GM21526 (cell line): ENCODE data around the gene KLK12.
"Not testable (repeated sequence)": the region's sequence is repeated elsewhere in the genome, so short reads cannot be mapped to it uniquely, and the experiment has no call there.

Experiments
- ATAC-seq: cut with Tn5 transposase; IDR thresholded peaks from one replicate; pipeline ENCODE4 v1.9.1; 2021; ENCODE audit warnings: moderate library complexity; ENCODE audit not compliant: unreplicated experiment, low FRiP score

Gene KLK12

DNA sequence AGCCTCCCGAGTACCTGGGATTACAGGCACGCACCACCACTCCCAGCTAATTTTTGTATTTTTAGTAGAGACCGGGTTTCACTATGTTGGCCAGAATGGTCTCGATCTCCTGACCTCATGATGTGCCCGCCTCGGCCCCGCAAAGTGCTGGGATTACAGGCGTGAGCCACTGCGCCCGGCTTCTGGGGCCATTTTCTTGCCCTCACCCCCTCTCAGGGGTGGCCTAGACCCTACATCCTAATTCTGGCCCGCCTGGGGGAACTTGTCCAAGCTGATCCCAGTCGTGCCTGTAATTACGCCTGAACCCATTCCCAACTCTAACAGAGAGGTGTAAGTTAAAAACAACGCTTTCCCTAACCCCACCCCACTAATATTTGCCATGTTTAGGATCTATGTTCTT is 50.4 kb downstream of the KLK12 start:
- not testable (repeated sequence) for ATAC-seq

DNA sequence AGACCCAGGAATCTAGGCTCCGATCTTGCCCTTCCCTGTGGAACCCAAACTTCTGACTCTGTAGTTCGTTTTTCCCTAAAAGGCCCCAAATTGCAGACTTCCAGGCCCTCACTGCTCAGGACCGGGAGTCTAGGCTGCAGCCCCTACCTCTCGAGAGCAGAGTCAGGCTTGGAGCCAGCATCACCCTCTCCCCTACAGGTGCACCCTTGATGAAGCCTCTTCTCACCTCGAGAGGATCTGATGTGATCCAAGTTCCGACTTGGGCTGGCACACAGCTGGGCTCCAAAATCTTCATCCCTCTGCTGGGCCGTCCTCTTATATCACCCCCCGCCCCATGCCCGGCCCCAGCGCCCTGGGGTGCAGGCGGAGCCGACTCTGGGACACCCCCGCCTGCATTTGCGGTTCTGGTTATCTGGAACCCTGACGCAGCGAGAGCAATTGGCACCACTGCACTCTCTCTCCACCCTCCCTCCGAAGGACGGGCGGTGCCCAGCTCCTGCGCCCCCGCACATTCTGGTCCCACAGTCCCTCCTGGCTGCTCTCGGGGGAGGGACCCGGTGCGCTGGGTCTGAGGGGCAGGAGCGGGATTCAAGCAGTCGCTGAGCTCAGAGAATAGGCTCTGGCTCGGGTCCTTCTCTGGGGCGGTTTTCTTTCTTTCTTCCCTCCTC is 51.0 kb downstream of the KLK12 start, which contains the start of gene KLK7:
Gene KLK7 (minus strand): TSS at position 293 of the 668 bp plus-strand sequence. CDS start 1,518 bp downstream, outside the sequence.
- no peak for ATAC-seq

DNA sequence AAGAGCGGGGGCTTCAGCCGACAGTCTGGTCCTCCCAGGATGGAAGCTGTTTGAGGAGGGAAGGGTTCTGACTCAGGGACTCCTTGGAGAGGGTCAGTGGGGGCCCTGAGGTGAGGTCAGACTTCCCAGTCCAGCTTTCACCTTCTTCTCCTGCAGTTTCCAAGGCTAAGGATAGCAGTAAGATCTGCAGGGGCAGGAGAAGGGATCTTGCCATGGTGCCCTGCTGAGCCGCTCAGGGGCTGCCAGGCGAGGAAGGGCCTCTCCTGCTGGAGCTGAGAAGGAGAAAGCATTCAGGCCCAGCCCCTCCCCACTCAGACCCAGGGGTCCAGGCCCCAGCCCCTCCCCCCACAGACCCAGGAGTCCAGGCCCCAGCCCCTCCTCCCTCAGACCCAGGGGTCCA is 52.6 kb downstream of the KLK12 start:
- no peak for ATAC-seq

DNA sequence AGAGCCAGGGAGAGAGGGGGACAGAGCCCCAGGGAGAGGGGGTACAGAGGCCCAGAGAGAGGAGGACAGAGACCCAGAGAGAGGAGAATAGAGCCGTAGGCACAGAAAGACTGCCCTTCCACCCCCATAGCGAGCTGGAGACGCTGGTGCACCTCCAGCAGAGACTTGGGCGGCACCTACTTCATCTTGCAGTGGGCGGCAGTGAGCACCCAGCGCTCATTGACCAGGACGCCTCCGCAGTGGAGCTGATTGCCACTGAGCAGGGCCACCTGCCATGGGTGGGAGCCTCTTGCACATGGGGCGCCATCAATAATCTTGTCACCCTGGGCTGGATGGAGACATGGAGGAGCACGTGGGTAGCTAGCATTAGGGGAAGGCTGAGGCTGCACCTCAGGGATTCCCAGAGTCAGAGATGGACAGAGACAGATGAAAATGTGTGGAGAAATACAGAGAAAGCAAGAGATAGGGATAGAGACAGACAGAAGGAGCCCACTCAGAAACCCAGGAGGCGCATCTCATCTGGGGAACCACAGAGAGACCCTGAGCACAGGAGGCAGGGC is 53.1 kb downstream of the KLK12 start:
- no peak for ATAC-seq

DNA sequence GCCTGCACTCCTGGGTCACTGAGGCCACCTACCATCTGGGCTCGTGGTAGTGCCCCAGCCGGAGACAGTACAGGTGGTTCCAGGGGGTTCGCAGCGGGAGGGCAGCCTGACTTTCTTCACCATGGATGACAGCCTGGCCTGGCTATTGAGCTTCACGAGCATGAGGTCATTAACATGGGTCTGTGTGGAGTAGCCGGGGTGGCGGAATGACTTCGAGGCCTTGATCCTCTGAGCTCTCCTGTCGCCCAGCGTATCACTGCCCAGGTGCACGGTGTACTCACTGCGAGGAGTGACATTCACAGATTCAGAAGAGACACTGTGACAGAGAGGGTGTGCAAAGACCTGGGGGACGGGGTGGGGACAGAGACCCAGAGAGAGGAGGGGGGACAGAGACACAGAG is 54.6 kb downstream of the KLK12 start:
- no peak for ATAC-seq

DNA sequence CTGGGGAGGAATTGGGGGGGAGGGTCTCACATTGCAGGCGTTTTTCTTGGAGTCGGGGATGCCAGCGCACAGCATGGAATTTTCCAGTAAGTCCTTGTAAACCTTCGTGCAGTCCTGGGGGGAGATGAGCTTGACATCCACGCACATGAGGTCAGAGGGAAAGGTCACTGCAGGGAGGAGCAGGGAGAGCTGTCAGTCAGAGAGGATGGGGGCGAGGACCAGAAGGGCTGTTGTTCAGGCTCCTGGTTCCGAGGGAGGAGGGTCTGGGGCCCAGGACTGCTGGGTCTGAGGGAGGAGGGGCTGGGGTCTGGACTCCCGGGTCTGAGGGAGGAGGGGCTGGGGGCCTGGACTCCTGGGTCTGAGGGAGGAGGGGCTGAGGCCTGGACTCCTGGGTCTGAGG is 55.0 kb downstream of the KLK12 start:
- ATAC-seq, result no peak
